GM19468 (cell line): ENCODE measurements around the gene SLC29A2.
A peak's percentile ranks its signal among the peaks of the same experiment; 100 is the strongest.
"Not testable (repeated sequence)": the region's sequence is repeated elsewhere in the genome, so short reads cannot be mapped to it uniquely, and the experiment has no call there.

Experiments
- ATAC-seq: cut with Tn5 transposase; IDR thresholded peaks from one replicate; pipeline ENCODE4 v1.9.1; 2021; ENCODE audit warnings: mild to moderate bottlenecking, moderate library complexity, moderate number of reproducible peaks; ENCODE audit not compliant: unreplicated experiment; ENCODE audit errors: extremely low read depth

SLC29A2 gene

DNA sequence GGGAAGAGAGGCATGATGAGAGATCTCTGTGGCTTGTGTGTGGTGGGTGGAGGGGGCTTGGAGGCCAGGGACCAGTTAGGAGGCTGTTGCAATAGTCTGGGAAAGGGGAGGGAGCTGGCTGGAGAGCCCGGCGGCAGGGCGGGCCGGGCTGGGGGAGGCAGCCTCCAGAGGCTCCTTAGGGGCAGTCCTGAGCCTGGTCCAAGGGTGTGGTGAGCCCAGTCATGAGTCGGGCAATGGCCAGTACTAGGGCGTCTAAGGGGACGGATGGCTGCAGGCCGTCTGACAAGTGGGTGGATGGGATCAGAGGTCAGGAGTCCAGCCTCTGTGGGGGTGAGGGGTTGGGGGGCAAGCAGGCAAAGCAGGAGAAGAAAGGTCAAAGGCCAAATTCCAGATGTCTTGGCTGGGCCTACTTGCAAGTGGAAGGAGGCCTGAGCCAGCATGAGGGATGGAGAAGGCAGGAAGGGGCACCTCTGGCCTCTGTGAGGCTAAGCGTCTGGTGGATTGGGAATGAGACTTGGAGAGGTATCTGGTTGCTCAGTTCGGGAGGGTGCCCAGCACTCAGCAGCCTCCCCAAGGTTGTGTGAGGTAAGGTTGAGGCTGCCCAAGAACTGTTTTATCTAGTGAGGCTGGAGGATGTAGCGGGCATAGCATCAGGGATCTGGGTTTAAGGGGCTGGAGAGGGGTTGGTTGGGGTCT, 48.7 kb downstream of the SLC29A2 start:
- no peak for ATAC-seq

DNA sequence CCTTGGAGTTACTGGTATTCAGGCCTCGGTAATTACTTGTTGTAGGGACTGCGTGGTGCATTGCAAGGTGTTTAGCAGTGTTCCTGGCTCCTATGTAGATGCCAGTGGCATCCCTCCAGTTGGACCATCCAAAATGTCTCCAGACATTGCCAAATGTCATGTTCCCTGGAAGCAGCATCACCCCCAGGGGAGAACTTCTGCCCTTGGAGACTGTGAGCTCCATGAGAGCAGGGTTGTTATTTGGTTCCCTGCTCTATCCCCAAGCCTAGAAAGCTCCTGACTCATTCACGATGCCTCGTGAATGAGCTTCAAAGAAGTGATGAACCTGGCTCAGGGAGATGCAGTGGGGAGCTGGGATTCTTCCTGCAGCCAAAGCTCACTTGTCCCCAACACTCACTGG, 50.0 kb downstream of the SLC29A2 start:
- ATAC-seq, result no peak

DNA sequence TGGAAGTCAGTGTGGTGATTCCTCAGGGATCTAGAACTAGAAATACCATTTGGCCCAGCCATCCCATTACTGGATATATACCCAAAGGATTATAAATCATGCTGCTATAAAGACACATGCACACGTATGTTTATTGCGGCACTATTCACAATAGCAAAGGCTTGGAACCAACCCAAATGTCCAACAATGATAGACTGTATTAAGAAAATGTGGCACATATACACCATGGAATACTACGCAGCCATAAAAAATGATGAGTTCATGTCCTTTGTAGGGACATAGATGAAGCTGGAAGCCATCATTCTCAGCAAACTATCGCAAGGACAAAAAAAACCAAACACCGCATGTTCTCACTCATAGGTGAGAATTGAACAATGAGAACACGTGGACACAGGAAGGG, 50.8 kb downstream of the SLC29A2 start:
- ATAC-seq, result not testable (repeated sequence)

DNA sequence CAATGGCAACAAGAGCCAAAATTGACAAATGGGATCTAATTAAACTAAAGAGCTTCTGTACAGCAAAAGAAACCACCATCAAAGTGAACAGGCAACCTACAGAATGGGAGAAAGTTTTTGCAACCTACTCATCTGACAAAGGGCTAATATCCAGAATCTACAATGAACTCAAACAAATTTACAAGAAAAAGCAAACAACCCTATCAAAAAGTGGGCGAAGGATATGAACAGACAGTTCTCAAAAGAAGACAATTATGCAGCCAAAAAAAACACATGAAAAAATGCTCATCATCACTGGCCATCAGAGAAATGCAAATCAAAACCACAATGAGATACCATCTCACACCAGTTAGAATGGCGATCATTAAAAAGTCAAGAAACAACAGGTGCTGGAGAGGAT, 51.3 kb downstream of the SLC29A2 start:
- not testable (repeated sequence) for ATAC-seq

DNA sequence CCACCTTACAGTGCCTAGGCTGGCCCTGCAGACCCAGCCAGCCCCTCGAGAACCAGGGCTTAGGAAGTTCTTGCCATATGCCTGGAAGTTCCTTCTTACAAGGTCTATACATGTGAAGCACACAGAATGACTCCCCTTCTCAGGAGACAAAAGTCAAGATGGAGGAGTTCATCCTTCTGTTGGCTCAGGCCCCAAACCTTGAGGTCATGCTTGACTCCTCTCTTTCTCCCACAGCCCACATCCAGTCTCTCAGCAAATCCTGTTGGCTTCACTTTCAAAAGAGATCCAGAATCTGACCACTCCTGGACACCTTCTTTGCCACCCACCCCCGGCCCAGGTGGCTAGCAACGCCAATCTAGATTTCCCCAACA, 53.0 kb downstream of the SLC29A2 start:
- ATAC-seq, result no peak

DNA sequence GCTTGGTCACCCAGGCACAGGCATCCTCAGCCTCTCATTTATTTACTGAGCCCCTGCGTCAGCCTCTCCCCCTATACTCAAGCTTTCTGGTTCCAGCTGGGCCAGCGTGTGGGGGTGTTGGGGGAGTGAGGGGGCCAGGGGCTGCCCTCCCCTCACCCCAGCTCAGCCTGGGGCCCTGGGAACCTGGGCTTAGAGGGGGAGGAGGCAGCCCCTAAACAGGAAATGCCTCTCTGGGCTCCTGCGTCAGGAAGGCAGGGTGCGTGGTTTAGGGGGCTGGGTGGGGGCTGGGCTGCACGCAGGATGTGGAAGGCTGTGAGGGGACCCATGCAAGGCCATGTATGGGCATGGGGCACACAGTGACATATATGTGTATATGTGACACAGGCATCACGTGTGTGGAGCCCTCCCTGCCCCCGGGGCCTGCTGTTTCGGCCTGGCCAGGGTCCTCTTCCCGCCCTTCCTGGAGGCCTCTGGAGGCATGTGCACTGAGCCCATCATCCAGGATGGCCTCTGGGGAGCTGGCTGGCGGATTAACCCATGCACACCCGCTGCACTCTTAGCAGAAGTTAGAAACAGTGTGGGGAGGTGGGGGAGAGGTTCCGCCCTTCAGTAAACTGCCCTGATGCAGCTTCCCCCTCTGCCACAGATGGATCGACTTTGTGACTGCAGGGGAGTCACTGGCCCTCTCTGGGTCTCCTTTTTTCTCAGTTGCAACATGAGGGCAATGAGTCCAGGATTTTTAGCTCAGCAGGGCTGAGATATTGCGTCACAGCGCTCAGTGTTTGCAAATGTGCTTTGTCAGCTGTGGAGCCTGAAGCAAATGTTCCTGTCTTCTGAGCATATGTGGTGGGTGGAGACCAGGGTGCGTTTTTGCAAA, 53.6 kb downstream of the SLC29A2 start:
- no peak for ATAC-seq

DNA sequence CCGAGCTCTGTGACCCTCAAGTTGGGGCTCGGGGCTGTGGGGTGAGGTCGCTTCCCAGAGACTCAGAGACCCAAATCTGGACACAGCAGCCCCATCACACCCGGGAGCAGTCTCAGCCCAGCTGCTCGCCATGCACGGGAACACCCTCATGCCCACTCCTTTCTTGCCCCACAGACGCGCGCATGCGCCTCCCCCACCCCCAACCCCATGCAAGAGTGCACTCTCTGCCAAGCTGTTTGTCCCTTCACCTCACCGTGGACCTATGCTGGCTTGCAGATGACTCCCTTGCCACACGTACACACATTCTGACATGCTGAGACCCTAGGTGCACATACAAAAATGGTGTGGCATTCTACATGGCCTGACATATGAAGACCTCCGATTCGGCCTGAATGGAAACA, 54.2 kb downstream of the SLC29A2 start:
- ATAC-seq, result no peak

DNA sequence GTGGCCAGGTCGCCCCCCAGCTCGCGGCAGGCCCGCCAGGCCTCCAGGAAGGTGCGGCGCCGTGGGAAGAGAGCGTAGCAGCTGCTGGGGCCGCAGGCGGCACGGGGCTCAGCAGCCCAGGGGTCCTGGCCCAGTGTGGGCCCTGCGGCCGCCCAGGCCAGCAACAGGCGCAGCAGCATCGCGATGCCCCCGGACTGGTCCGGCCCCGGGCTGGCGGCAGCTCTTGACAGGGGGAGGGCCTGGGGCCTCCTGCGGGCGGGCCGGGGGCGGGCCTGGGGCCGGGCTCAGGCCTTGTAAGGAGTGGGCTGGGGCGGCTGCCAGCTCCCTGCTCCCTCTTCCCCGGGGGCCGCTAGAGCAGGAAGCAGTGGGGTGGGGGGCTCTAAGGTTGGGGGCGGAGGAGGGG, 54.7 kb downstream of the SLC29A2 start, which contains the start of gene CD248:
CD248 (minus strand) TSS at position 196 of the 403 bp plus-strand sequence; CDS start at position 179, 17 bp downstream.
- ATAC-seq, result no peak

DNA sequence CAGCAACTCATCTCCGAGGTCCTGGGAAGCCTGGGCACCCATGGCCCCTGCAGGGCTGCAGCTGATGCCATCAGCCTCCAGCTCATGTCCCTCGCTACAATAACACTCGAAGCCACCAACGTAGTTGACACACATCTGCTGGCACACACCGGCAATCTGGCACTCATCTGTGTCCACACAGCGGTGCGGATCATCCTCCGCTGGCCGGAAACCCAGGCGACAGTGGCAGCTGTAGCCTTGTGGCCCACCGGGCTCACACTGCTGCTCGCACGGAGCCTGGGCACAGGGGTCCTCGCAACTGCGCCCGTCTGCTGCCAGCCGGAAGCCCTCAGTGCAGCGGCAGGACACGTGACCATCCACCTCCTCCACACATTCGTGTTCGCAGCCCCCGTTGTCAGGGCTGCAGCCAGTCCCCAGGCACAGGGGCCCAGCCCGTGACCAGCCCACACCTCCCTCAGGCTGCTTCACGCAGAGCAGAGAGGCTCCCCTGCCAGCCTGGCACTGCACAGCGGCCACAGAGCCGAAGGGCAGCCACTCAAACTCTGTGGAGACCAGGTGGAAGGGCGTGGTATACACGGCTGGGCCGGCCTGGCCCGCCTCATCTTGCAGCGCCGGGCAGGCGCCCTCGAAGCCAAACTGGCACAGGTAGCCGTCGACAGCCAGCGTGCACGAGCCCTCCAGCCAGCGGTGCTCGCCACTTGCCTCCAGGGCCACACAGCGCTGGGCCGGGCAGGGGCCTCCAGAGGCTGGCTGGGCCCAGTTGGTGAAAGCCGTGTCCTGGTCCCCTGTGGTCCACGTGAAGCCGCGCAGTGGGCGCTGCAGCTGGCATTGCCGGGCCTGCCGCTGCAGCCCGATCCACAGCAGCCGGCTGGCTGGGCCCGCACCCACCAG, 55.4 kb downstream of the SLC29A2 start:
- ATAC-seq, result no peak

DNA sequence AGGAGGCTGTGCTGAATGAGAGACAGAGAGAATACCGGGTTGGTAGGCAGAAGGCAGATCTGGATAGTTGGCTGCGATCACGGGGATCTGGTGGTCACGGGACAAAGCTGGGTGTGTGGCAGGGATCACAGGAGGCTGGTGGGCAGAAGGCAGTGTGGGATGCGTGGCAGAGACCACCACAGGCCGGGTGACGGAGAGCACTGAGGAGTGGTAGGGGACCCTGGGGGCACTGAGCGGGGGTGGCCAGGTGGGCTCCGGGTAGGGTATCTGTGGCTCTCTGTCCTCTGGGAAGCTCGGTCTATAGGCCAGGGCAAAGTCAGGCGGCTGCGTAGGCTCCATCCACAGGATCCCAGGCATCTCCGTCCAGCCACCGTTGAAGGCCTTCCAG, 56.1 kb downstream of the SLC29A2 start:
- ATAC-seq, result no peak

DNA sequence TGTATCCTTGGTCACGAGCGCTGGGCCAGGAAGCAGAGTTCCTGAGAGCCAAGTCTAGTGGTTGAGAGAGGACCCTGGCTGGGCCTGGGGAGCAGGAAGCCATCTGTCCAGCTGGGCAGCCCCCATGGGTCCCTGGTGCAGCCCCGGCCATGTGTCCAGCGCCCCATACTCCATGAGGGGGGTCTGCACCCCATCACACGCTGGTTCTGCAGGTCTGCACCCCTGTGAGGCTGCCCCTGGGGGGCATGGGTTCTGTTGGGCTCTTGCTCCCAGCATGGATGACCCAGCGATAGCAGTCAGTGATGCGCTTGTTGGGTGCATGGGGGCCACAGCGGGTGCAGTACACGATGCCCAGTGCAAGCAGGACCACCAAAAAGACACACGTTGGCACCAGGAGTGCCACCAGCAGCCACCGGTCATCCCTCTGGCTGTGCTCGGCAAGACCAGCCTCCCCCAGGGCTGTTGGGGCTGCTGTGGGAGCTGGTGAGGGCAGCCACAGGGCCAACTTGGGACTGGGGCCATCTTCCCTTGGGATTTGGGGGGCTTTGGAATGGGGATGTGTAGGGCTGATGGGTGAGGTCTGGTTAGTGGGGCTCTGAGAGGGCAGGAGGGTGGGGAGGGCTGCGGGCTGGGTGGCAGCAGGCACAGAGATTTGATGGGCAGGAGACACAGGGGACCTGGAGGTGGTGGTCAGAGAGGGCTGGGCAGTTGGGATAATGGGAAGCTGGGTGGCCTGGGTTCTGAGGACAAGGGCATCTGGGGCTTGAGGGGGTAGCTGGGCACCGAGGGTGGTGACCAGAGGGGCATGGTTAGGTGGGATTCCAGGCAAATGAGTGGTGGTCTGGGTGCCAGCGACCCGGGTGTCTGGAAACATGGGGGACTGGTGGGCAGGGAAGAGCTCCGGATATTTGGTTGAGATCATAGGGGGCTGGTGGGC, 56.7 kb downstream of the SLC29A2 start:
- ATAC-seq, result no peak

DNA sequence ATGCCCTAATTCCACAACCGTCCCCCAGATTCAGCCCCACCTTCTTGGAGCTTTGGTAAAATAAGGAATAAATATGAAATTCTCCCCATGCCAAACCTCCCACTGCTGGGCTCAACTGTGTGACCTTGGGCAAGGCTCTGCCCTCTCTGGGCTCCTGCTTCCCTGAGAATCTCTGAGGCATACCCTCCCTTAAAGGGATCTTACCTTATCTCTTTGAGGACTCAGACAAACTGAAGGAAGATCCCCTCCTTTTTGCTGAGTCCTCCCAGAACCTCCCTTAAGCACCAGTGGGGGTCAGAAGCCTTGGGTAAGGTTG, 57.4 kb downstream of the SLC29A2 start:
- no peak for ATAC-seq

DNA sequence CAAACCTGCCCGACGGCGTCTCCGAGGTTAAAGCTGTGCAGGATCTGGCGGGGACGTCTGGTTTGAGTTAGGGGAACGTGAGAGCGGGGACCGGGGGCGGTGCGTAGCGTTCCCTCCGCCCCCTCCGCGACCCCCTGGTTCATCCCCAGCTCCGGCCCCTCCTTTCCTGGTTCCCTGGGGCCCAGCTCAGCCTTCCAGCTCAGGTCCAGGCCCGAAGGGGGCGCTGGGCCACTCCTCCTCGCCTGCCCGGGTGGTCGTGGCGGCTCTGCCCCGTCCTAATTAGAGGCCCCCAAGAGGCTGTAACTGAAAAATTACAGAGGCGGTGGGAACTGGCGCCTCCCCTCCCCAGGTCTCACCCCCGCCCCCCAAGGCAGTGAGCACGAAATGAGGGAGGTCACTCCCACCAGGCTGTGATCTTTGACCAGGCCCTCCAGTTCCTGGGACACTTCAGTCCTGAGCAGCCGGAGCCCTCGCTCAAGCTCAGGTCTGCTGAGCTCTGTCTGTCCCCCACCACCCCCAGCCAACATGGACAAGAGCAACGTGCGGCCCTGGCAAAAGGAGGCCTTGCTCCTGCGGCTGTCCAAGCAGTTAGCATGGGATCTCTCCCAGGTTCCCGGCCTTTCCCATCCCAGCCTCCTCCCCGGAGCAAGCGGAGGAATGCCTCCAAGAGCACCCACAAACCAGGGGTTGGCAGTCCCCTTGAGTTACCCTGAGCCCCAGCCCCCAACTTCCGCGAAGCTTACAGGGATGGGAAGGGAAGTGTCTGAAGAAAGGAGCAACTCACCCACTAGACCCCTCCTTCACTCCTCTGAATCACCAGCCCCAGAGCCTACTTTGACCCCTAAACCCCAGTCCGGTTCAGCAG, 58.0 kb downstream of the SLC29A2 start:
- ATAC-seq, result no peak

DNA sequence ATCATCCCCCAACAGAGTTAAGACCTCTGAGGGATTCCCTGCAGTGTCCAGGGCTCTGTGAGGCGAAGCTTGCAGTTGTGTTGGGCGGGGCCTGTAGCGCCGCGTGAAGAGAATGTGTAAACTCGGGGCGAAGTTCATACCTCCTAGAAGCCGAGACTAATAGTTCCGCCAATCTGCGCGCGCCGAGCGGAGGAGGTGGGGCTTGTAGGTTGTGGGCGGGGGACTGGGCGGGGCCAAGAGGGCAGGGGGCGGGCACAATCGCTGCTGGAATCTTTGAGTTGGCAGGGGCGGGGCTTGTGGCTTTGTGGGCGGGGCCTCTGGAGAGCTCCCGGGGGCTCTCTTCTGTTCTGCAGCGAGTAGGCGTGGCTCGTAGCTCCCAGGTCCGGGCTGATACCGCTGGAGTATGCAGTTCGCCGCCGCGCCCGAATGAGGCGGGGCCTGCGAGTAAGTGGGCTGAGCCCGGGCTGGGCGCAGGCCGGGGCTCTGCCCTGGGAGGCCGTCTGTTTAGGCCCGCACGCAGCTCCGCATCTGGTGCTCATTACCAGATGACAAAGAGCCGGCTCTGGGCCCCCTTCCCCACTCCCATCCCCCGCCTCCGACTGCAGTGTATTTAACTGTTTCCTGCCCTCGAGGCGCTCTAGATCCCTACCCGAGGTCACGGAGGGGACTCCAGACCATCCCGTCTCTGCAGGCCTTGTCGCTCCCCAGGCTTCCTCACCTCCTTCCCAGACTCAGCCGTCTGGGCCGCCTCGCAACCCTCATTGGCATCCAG, 58.8 kb downstream of the SLC29A2 start:
- peak; percentile 56 for ATAC-seq
